NCI-H2227 treated with DMSO at 0.1 percent for 48 hours (cell line): ENCODE measurements around the gene ASGR2.
"Not testable (repeated sequence)": the region's sequence is repeated elsewhere in the genome, so short reads cannot be mapped to it uniquely, and the experiment has no call there.

ENCODE experiments used
- DNase-seq: peaks from one replicate; lab custom pipeline; 2025; lab: John Stamatoyannopoulos, UW

ASGR2 gene

DNA sequence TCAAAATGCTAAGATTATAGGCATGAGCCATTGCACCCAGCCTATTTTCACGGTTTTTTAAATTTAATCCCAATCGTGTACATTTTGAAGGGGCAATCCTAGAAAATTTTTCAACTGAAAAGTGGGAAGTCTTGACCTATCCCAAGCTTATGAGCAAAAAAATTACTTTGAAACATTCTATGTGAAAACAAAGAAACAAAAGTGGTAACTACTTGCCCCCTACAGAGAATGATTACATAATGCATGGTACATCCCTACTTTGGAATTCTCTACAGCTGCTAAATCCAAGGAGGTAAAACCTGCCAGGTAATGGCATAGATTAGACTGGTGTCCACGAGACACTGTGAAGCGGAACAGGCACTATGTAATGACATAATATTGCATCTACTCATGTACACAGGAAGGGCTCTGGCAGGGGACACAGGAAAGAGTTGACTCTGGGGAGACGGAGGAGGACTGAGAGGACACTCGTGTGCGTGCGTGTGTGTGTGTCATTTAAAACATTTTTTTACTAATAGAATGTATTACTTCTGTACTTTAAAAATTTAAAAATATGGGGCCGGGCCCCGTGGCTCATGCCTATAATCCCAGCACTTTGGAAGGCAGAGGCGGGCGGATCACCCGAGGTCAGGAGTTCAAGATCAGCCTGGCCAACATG is 15.7 kb downstream of the ASGR2 start:
- no peak for DNase-seq

DNA sequence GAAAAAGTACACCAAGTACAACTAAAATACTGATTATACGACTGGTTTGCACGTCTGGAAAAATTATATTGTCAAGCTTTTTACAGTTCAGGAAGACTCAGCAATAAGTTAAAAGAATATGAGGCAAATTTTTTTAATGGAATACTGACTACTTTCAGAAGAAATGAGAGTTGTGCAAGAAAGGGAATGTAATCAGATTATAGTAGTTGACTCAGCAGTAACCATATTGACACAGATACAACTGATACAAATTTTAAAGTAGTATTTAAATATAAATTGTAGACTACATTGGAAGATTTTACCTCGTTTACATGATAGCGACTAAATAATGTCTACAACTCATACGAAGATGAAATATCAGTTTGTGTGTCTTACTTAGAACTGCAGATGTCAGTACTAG is 16.7 kb downstream of the ASGR2 start:
- no peak for DNase-seq

DNA sequence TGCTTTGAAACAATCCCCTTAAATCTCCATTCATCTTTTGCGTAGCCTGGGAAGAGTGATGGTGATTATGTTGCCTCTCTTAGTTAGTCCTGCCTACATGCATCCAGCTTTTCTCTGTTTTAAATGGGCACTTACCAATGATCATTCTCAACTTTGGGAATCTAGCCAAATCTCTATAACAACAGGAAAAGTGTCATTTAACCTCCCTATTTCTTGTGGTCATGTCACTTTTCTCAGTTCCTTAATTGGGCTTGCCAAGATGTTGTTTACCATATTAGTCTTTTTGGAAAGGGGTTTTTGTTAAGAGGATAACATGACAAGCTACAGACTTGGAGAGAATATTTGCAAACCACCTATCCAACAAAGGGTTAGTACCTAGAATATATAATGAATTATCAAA is 19.0 kb downstream of the ASGR2 start:
- no peak for DNase-seq

DNA sequence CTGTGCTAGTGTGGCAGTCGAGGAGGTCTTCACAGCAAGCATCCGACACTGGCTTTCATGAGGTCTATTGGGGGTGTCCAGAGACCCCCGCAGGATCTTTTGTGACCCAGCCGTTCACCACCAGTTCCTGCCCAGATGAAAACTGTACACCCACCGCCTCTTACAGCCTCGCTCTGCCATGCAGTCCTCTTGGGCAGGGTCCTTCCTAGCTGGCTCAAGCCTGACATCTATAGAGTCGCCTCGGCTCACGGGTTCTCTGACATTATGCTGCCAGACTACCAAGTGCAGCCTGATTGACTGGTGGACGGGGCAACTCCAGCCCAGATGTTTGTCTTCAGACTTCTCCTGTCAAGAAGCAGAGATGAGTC is 20.0 kb downstream of the ASGR2 start:
- no peak for DNase-seq

DNA sequence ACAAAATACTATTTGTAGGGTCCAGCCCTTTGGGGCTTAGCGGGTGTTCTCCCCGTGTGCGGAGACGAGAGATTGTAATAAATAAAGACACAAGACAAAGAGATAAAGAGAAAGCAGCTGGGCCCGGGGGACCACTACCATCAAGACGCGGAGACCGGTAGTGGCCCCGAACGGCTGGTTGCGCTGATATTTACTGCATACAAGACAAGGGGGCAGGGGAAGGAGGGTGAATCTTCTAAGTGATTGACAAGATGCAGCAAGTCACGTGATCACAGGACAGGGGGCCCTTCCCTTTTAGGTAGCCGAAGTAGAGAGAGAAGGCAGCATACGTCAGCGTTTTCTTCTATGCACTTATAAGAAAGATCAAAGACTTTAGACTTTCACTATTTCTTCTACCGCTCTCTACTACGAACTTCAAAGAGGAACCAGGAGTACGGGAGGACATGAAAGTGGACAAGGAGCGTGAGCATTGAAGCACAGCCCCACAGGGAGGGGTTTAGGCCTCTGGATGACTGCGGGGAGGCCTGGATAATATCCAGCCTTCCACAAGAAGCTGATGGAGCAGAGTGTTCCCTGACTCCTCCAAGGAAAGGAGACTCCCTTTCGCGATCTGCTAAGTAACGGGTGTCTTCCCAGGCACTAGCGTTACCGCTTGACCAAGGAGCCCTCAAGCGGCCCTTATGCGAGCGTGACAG is 23.2 kb downstream of the ASGR2 start:
- DNase-seq: not testable (repeated sequence)

DNA sequence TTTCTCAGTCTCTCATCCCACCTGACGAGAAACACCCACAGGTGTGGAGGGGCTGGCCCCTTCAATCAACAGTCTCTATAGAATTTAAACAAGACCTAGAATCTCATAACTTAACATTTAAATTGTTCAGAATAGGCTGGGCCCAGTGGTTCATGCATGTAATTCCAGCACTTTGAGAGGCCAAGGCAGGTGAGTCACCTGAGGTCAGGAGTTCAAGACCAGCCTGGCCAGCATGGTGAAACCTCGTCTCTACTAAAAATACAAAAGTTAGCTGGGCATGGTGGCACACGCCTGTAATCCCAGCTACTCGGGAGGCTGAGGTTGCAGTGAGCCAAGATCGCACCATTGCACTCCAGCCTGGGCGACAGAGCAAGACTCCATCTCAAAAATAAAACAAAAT is 25.1 kb downstream of the ASGR2 start:
- not testable (repeated sequence) for DNase-seq

DNA sequence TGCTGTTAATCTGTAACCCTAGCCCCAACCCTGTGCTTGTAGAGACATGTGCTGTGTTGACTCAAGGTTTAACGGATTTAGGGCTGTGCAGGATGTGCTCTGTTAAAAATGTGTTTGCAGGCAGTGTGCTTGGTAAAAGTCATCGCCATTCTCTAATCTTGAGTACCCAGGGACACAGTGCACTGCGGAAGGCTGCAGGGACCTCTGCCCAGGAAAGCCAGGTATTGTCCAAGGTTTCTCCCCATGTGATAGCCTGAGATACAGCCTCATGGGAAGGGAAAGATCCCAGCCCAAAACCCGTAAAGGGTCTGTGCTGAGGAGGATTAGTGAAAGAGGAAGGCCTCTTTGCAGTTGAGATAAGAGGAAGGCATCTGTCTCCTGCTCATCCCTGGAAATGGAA is 26.2 kb downstream of the ASGR2 start:
- not testable (repeated sequence) for DNase-seq

DNA sequence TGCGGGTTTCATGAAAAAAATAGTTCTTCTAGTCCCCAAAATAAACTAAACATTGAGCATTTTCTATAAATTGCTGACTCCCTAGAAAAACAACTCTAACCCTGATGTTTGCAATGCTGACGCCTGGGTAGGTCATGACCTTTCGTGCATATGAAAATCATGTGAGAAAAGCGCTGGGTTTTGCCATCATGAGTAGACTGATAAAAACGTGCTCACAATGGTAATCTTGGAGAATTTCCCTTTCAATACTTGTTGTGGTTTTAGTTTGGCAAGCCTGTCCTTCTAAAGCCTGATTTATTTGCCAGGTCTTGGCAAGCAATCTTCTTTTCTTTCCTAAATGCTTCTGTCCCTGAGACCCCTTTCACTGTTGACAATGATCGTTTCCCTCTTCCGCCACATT is 30.5 kb downstream of the ASGR2 start:
- no peak for DNase-seq

DNA sequence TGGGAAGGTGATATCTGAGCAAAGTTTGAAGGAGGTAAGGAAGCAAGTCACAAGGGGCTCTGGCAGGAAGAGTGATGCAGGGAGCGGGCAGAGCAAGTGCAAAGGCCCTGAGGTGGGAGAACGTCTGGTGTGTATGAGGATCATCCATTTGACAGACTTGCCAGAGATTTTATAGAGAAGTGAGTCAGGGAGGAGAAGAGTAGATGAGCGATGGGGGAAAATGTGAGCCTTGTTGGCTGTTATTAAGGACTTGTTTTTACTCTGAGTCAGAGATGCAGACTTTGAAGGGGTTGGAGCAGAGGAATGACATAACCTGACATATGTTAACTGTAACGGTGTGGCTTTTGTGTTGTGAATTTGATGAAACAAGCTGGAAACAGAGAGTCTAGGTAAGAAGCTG is 31.0 kb downstream of the ASGR2 start:
- DNase-seq: no peak

DNA sequence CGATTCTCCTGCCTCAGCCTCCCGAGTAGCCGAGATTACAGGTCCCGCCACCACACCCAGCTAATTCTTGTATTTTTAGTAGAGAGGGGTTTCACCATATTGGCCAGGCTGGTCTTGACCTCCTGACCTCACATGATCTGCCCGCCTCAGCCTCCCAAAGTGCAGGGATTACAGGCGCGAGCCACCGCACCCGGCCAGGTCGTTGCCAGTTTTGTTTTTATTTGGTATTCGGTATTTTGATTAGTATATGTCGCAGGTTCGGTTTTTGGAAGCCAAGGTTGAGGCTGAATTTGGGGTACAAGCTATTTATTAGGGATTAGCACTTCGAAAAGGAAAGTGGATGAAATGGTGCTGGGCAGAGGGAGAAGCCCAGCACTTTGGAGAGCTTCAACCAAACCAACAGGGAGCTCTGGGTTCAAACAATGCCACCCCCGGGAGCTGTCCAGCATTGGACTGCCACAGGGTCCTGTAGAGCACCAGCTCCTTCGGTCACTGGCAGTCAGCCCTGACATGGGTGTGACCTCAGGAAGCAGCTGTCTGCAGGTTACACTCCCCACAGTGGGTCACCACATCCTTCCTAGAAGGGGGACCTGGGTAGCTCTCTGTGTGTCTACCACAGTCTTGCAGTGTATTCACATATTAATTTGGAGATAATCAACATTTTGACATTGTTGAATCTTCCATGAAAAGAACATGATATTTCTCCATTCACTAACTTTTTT is 33.1 kb downstream of the ASGR2 start:
- DNase-seq: no peak

DNA sequence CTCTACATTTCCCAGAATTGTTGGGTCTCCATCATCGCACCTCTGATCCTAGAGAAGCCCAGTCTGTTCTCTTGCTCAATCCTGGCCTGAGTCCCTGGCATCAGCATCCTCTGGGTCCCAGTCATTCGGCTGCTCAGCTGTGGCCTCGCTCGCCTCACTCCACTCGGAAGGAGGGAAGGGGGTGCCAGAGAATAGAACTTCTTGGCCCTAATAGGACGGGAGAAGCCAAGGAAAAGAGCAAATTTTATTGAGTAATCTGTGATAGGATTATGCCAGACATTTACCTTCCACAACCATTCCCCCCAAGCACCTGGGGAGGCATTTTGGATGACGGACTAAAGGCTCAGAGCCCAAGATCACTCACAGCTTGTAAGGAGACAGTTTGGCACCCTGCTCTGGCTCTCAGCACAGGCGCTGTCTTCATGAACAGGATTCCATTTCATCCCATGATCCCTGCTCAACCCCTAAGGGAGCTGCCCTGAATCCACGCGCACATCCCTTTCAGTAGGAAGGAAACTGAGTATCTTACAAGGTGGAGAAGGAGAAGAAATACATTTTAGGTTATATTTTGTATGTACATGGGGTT is 34.1 kb downstream of the ASGR2 start:
- DNase-seq: no peak

DNA sequence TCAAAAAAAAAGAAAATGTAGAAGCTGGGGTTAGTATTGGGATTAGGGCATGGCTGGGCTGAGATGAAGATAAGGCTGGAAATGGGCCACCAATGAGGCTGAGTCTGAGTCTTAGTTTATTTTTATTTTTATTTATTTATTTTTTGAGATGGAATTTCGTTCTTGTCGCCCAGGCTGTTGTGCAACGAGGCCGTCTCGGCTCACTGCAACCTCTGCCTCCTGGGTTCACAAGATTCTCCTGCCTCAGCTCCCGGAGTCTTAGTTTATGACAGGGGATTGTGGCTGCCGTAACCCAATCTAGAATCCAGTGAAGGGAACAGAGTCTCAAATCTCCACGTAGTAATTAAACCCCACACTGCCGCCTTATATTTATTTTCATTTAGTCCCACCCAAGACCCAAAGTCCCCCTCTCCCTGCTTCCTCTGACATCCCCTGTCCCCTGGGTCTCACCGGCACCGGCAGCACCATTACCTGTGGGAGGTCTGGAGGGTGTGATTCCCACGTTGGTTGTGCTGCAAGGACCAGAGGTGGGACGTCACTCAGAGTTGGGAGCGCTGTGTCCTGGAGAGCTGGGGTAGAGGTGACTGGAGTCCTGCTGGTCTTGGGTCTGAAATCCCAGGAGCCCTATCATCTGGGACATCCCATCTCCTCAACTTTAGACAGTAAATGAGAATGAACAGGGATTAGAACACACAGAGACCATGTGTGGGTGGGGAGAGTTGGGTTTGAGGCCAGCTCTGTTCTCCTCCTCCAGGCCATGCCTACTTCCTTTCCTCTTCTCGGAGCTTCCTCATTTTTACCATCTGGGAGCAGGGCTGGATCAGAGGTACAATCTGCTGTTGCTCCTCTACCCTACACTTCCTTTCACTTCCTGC is 34.8 kb downstream of the ASGR2 start, which contains the start of gene CLEC10A:
Gene CLEC10A, minus strand, starts transcription at position 671 of the 875 bp plus-strand sequence. CDS start 1,439 bp downstream, outside the sequence.
- DNase-seq: no peak

DNA sequence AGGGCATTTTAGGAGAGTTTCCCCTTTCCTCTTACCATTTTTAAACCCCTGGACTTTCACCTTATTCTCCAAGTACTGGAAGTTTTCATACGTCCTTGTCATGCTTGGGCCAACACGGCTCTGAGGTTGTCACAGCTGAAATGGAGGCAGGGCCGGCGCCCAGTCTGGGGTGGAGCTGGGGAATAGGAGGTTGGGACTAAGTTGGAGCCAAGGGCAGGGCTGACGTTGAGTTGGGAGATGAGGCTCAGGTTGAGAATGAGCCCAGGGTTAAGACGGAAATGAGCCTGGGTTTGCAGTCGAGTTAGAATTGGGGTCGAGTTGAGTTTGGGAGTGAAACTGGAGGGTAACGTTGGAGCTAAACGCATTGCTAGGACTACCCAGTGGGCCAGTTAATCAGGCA is 35.9 kb downstream of the ASGR2 start:
- DNase-seq: no peak

DNA sequence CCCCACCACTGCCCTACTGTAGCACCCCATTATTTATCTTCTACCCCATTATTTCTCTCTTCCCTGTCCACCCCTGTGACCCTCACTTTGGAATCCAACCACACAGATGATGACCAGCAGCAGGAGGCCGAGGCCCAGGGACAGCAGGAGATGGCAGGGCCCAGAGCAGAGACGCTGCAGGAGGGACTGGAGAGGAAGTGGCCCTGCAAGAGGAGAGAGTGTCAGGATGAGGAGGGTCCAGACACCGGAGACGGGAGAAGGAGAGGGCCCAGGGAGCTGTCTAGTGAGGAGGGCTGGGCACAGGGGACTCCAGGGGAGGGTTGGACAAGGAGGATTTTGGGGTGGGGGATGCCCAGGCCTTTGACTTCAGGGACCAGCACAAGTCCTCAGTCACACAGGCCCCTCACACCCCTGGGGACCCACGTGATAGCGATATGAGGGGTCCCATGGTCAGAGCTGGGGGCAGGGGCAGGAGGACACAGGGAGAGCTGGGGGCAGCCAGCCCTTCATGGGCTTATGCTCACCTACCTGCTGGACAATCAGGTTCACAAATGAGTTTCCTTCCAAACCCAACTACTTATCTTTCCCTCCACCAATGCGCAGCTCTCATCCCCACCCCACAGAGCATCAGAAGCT is 36.6 kb downstream of the ASGR2 start:
- DNase-seq: no peak

DNA sequence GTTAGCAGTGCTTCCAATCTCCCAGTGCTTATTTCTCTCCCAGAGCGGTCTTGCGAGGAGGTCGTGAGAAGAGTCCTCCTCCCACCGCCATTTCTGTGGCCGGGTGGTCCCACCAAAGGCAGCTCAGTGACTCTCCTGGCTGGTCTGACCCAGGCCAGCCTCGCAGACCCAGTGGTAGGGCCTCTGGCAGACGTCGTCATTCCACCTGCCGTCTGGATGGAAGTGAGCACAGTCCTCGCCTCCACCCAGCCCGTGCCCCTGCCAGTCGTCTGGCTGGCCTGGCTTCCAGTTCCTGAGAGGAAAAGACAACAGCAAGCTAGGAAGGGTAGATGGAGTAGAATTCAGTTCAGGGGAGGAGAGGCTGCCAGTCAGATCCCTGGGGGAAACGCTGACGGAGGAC is 39.7 kb downstream of the ASGR2 start:
- no peak for DNase-seq

DNA sequence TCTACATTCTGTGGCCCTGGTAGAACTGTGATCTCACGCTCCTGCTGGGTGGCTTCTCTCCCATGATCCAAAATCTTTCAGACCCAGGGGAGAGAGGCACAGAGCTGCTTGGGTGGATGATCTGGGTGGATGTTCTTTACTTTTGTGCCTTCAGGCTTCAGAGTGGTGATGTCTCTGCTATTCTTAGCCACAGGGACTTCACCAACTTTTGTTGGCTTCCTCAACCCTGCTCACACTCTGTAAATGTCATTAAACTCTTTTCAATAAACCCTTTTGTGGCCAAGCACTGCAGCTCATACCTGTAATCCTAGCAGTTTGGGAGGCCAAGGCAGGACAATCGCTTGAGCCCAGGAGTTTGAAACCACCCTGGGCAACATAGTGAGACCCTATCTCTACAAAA is 42.2 kb downstream of the ASGR2 start:
- no peak for DNase-seq

DNA sequence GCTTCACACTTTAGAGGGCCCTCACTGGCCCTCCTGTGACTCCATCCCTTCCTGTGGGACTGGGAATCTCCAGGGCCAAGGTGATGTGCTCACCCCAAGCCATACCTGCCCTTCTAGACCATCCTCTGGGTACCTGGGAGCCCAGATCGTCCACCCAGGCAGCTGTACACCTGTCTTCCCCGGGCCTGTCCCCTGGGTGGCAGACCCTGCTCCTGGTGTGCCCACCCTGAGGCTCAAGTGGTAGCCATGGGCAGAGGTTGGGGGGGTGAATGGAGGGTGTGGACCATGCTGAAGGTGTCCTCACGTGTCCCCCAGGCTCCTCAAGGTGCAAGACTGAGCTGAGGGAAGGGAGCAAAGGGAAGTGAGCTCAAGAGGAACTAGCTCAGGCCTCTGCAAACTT is 43.9 kb downstream of the ASGR2 start:
- DNase-seq: no peak

DNA sequence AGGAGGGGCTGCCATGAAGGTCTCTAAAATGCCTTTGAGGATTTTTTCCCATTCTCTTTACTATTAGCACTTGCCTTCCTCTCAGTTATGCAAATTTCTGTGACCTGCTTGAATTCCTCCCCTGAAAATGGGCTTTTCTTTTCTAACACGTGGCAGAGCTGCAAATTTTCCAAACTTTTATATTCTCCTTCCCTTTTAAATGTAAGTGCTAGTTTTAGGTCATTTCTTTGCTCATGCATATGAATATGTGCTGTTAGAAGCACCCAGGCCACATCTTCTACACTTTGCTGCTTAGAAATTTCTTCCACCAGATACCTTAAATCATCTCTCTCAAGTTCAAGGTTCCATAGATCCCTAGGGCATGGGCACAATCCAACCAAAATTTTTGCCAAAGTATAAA is 46.4 kb downstream of the ASGR2 start:
- no peak for DNase-seq

DNA sequence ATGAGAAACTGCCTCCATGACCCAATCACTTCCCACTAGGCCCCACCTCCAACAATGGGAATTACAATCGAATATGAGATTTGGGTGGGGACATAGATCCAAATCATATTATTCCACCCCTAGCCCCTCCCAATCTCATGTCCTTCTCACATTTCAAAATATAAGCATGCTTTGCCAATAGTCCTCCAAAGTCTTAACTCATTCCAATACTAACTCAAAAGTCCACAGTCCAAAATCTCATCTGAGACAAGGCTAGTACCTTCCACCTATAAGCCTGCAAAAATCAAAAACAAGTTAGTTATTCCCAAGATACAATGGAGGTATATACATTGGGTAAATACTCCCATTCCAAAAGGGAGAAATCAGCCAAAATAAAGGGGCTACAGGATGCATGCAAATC is 47.4 kb downstream of the ASGR2 start:
- DNase-seq: no peak

DNA sequence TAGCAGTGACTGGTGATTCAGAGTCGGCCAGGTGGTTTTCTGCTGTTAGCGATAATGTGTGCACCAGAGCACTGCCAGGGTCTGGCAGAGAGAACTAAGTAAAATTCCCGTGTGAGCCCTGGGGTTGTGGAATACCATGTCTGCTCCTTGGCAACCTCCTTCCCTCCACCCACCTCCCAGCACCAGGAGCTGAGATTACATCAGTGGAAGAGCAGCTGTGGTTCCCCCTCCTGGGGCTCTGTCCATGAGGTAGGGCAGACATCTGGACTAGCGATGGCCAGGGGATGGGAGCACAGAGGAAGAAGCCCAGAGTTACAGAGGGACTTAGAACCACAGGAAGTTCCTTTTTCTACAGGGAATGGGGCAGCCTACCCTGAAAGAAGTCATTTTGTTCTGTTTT is 50.4 kb downstream of the ASGR2 start:
- DNase-seq: no peak

DNA sequence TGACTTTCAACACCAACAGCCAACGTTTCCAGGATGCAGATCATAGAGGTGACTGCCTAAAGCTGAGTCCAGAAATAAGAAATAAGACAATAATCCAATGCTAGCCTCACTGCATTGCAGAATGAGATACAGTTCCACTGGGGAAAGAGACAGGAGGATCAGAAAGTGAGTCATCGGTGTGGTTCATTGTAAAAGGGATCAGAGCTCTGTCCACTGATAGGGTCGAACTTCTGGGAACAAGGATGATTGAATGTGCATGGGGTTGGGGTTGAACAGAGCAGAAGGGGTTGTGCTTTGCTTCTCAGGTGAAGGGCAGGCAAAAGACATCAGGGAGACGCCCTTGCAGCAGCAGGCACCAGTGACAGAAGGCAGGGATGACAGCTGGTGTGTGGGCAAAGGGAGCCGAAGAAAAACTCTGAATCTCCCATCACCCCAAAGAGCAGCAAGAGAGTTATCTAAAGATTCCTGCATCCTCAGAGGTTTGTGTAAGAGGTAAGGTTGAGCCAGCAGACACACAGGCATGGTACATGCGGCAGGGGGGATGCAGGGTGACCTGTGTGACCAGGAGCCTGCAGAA is 51.0 kb downstream of the ASGR2 start:
- no peak for DNase-seq
